ENCODE measurements around the gene IHH.

The IHH gene

GRCh38 chr2:219035942-219036341 is 24.8 kb downstream of the IHH start:
- Mint-ChIP-seq H3K27ac (no peak overlapping the region), H3K9me3 (no peaks in the 10 kb centered on the region), H3K4me3 (no peak overlapping the region), H3K36me3 (ENCODE audit: low read depth) (no peaks in the 10 kb centered on the region), H3K27me3 (peaks cover 66% of the 10 kb centered on the region), H3K4me1 (ENCODE audit: low read depth) (peaks cover under 1% of the 10 kb centered on the region)

- Mint-ChIP-seq H3K4me1 (ENCODE audit: low read depth) (no peaks in the 10 kb centered on the region), H3K36me3 (ENCODE audit: low read depth) (no peaks in the 10 kb centered on the region), H3K4me3 (no peak overlapping the region), H3K27ac (no peak overlapping the region), H3K27me3 (peaks cover 59% of the 10 kb centered on the region), H3K9me3 (no peaks in the 10 kb centered on the region)
Observed at GRCh38 chr2:219034823-219035222, 25.9 kb downstream of the IHH start.

- H3K36me3 Mint-ChIP-seq (ENCODE audit: low read depth) = no peaks in the 10 kb centered on the region
- H3K4me1 Mint-ChIP-seq (ENCODE audit: low read depth) = no peaks in the 10 kb centered on the region
- peaks cover 45% of the 10 kb centered on the region for H3K27me3 Mint-ChIP-seq
- H3K27ac Mint-ChIP-seq = no peak overlapping the region
- H3K4me3 Mint-ChIP-seq = no peak overlapping the region
- no peaks in the 10 kb centered on the region for H3K9me3 Mint-ChIP-seq
Observed at GRCh38 chr2:219032051-219032745, 28.5 kb downstream of the IHH start.

GRCh38 chr2:219031005-219031738 is 29.5 kb downstream of the IHH start:
- Mint-ChIP-seq H3K4me3 (no peak overlapping the region), H3K27me3 (peaks cover 44% of the 10 kb centered on the region), H3K9me3 (no peaks in the 10 kb centered on the region), H3K4me1 (ENCODE audit: low read depth) (no peaks in the 10 kb centered on the region), H3K27ac (no peak overlapping the region), H3K36me3 (ENCODE audit: low read depth) (no peaks in the 10 kb centered on the region)

- H3K36me3 Mint-ChIP-seq (ENCODE audit: low read depth) = no peaks in the 10 kb centered on the region
- H3K9me3 Mint-ChIP-seq = no peaks in the 10 kb centered on the region
- H3K27ac Mint-ChIP-seq = no peak overlapping the region
- no peaks in the 10 kb centered on the region for H3K4me1 Mint-ChIP-seq (ENCODE audit: low read depth)
- H3K4me3 Mint-ChIP-seq = no peak overlapping the region
- peaks cover 38% of the 10 kb centered on the region for H3K27me3 Mint-ChIP-seq
Observed at GRCh38 chr2:219030177-219030940, 30.4 kb downstream of the IHH start.

GRCh38 chr2:219029829-219030165 is 30.9 kb downstream of the IHH start:
- no peaks in the 10 kb centered on the region for H3K9me3 Mint-ChIP-seq
- no peaks in the 10 kb centered on the region for H3K36me3 Mint-ChIP-seq (ENCODE audit: low read depth)
- peaks cover 32% of the 10 kb centered on the region for H3K27me3 Mint-ChIP-seq
- no peak overlapping the region for H3K27ac Mint-ChIP-seq
- no peaks in the 10 kb centered on the region for H3K4me1 Mint-ChIP-seq (ENCODE audit: low read depth)
- no peak overlapping the region for H3K4me3 Mint-ChIP-seq

- no peak overlapping the region for H3K4me3 Mint-ChIP-seq
- no peak overlapping the region for H3K27ac Mint-ChIP-seq
- H3K36me3 Mint-ChIP-seq (ENCODE audit: low read depth) = no peaks in the 10 kb centered on the region
- no peaks in the 10 kb centered on the region for H3K9me3 Mint-ChIP-seq
- H3K4me1 Mint-ChIP-seq (ENCODE audit: low read depth) = no peaks in the 10 kb centered on the region
- H3K27me3 Mint-ChIP-seq = peaks cover 27% of the 10 kb centered on the region
Observed at GRCh38 chr2:219028996-219029828, 31.5 kb downstream of the IHH start.

- H3K27ac Mint-ChIP-seq = no peak overlapping the region
- H3K4me3 Mint-ChIP-seq = no peak overlapping the region
- H3K27me3 Mint-ChIP-seq = peaks cover 19% of the 10 kb centered on the region
- H3K9me3 Mint-ChIP-seq = no peaks in the 10 kb centered on the region
- no peaks in the 10 kb centered on the region for H3K4me1 Mint-ChIP-seq (ENCODE audit: low read depth)
- no peaks in the 10 kb centered on the region for H3K36me3 Mint-ChIP-seq (ENCODE audit: low read depth)
Observed at GRCh38 chr2:219028141-219028540, 32.6 kb downstream of the IHH start.

GRCh38 chr2:219027511-219028055 is 33.1 kb downstream of the IHH start:
- H3K27me3 Mint-ChIP-seq = peaks cover 16% of the 10 kb centered on the region
- no peaks in the 10 kb centered on the region for H3K36me3 Mint-ChIP-seq (ENCODE audit: low read depth)
- H3K27ac Mint-ChIP-seq = no peak overlapping the region
- H3K4me3 Mint-ChIP-seq = no peak overlapping the region
- no peaks in the 10 kb centered on the region for H3K9me3 Mint-ChIP-seq
- H3K4me1 Mint-ChIP-seq (ENCODE audit: low read depth) = no peaks in the 10 kb centered on the region

- Mint-ChIP-seq H3K4me3 (no peak overlapping the region), H3K4me1 (ENCODE audit: low read depth) (no peaks in the 10 kb centered on the region), H3K36me3 (ENCODE audit: low read depth) (no peaks in the 10 kb centered on the region), H3K27ac (no peak overlapping the region), H3K27me3 (peaks cover 11% of the 10 kb centered on the region), H3K9me3 (no peaks in the 10 kb centered on the region)
Observed at GRCh38 chr2:219026946-219027345, 33.8 kb downstream of the IHH start.

- H3K36me3 Mint-ChIP-seq (ENCODE audit: low read depth) = no peaks in the 10 kb centered on the region
- H3K4me3 Mint-ChIP-seq = no peak overlapping the region
- peaks cover 5% of the 10 kb centered on the region for H3K27me3 Mint-ChIP-seq
- no peaks in the 10 kb centered on the region for H3K9me3 Mint-ChIP-seq
- no peaks in the 10 kb centered on the region for H3K4me1 Mint-ChIP-seq (ENCODE audit: low read depth)
- H3K27ac Mint-ChIP-seq = no peak overlapping the region
Observed at GRCh38 chr2:219025637-219026585, 34.8 kb downstream of the IHH start.

- H3K4me3 Mint-ChIP-seq = no peak overlapping the region
- no peaks in the 10 kb centered on the region for H3K27me3 Mint-ChIP-seq
Observed at GRCh38 chr2:219024059-219024458, 36.7 kb downstream of the IHH start.

GRCh38 chr2:219023045-219023605 is 37.6 kb downstream of the IHH start:
- no peaks in the 10 kb centered on the region for H3K27me3 Mint-ChIP-seq
- no peak overlapping the region for H3K4me3 Mint-ChIP-seq
- H3K4me1 Mint-ChIP-seq (ENCODE audit: low read depth) = no peaks in the 10 kb centered on the region
- H3K9me3 Mint-ChIP-seq = no peaks in the 10 kb centered on the region
- H3K27ac Mint-ChIP-seq = no peak overlapping the region
- H3K36me3 Mint-ChIP-seq (ENCODE audit: low read depth) = no peaks in the 10 kb centered on the region

More at GRCh38 chr2:219024059-219024458, 36.7 kb downstream of the IHH start:
- H3K9me3 Mint-ChIP-seq = no peaks in the 10 kb centered on the region
- H3K36me3 Mint-ChIP-seq (ENCODE audit: low read depth) = no peaks in the 10 kb centered on the region
- no peak overlapping the region for H3K27ac Mint-ChIP-seq
- no peaks in the 10 kb centered on the region for H3K4me1 Mint-ChIP-seq (ENCODE audit: low read depth)

Measured in stimulated activated naive CD8-positive, alpha-beta T cell treated with anti-CD3 and anti-CD28 coated beads, Interleukin-15, Interleukin-2, amounts not matched to agents 100 ng/mL and 50 ng/mL, for 24 hours (primary cell).